CD1c-positive myeloid dendritic cell (primary cell): ENCODE data around the gene ARSK.
A peak's percentile ranks its signal among the peaks of the same experiment; 100 is the strongest.

Experiments
- DNase-seq: peaks from one replicate; pipeline ENCODE4 v3.0.0-alpha.2; 2016; ENCODE audit errors: extremely low spot score

The ARSK gene

GRCh38 chr5:95647886-95648860, 93.3 kb downstream of the ARSK start:
- DNase-seq, result peak; percentile 51

GRCh38 chr5:95649274-95649673, 94.4 kb downstream of the ARSK start:
- DNase-seq, result no peak

- no peak for DNase-seq
Measured at GRCh38 chr5:95649842-95650620, 95.1 kb downstream of the ARSK start.

- no peak for DNase-seq
Measured at GRCh38 chr5:95652849-95653248, 97.9 kb downstream of the ARSK start.

GRCh38 chr5:95654196-95654595, 99.3 kb downstream of the ARSK start:
- DNase-seq, result no peak
